HG02970 (cell line): ENCODE measurements around the gene SNX13.

Experiments
- ATAC-seq: cut with Tn5 transposase; IDR thresholded peaks from one replicate; pipeline ENCODE4 v1.9.1; 2021; ENCODE audit warnings: mild to moderate bottlenecking, moderate library complexity, moderate number of reproducible peaks; ENCODE audit not compliant: unreplicated experiment, low FRiP score

The SNX13 gene

GRCh38 chr7:17946591-17946990 is 6.3 kb upstream of the SNX13 start:
- no peak for ATAC-seq

GRCh38 chr7:17944720-17945119 is 4.4 kb upstream of the SNX13 start:
- no peak for ATAC-seq

- ATAC-seq = no peak
Measured at GRCh38 chr7:17943006-17943405, 2.7 kb upstream of the SNX13 start.

GRCh38 chr7:17942231-17942630 is 1.9 kb upstream of the SNX13 start:
- ATAC-seq = no peak

- ATAC-seq = no peak
Measured at GRCh38 chr7:17940951-17941431, 697 bp upstream of the SNX13 start.

GRCh38 chr7:17939606-17940301 is 540 bp downstream of the SNX13 start:
- ATAC-seq = peak; percentile 28

GRCh38 chr7:17939211-17939605 is 1.1 kb downstream of the SNX13 start:
- ATAC-seq = no peak

GRCh38 chr7:17937506-17938120 is 2.7 kb downstream of the SNX13 start:
- ATAC-seq = no peak

GRCh38 chr7:17936321-17936720 is 4.0 kb downstream of the SNX13 start:
- ATAC-seq = no peak

- no peak for ATAC-seq
Measured at GRCh38 chr7:17934612-17935240, 5.6 kb downstream of the SNX13 start.

GRCh38 chr7:17934094-17934493 is 6.2 kb downstream of the SNX13 start:
- ATAC-seq = no peak

- ATAC-seq = no peak
Measured at GRCh38 chr7:17932770-17933169, 7.5 kb downstream of the SNX13 start.

GRCh38 chr7:17931069-17931468 is 9.2 kb downstream of the SNX13 start:
- no peak for ATAC-seq

- no peak for ATAC-seq
Measured at GRCh38 chr7:17930546-17930945, 9.7 kb downstream of the SNX13 start.

GRCh38 chr7:17929647-17930395 is 10.5 kb downstream of the SNX13 start:
- no peak for ATAC-seq

GRCh38 chr7:17928055-17928454 is 12.2 kb downstream of the SNX13 start:
- ATAC-seq = no peak

GRCh38 chr7:17921857-17922416 is 18.4 kb downstream of the SNX13 start:
- ATAC-seq = no peak

- ATAC-seq = no peak
Measured at GRCh38 chr7:17917842-17918241, 22.5 kb downstream of the SNX13 start.

- ATAC-seq = no peak
Measured at GRCh38 chr7:17916786-17917185, 23.5 kb downstream of the SNX13 start.

GRCh38 chr7:17915796-17916195 is 24.5 kb downstream of the SNX13 start:
- ATAC-seq = no peak

- no peak for ATAC-seq
Measured at GRCh38 chr7:17915168-17915567, 25.1 kb downstream of the SNX13 start.
